DOHH2 (cell line): ENCODE data around the gene PCSK5.

Source experiments
- H3F3A ChIP-seq: fragments of 200-600 bp; sonication (generic), shearing (Covaris generic); 2 replicates; pipeline ENCODE4 v1.6.0; 2016; ENCODE audit warnings: antibody characterized with exemption, mild to moderate bottlenecking; ENCODE audit not compliant: control insufficient read depth, insufficient read depth
- H3K27ac ChIP-seq: fragments of 200-600 bp; sonication (generic); 2 replicates; pipeline ENCODE4 v1.5.1; 2014; ENCODE audit warnings: low read depth, mild to moderate bottlenecking, low read length, moderate library complexity
- H3K27me3 ChIP-seq: fragments of 200-600 bp; sonication (generic); 2 replicates; pipeline ENCODE4 v1.6.1; 2014; ENCODE audit warnings: mild to moderate bottlenecking, low read length, mixed read lengths; ENCODE audit not compliant: control insufficient read depth
- H3K36me3 ChIP-seq: fragments of 200-600 bp; sonication (generic); 2 replicates; pipeline ENCODE4 v1.6.1; 2014; ENCODE audit warnings: mild to moderate bottlenecking, low read length, moderate library complexity, mixed read lengths; ENCODE audit not compliant: control insufficient read depth
- H3K4me1 ChIP-seq: fragments of 200-600 bp; sonication (generic); 2 replicates; pipeline ENCODE4 v1.6.1; 2014; ENCODE audit warnings: mild to moderate bottlenecking, low read length, mixed read lengths; ENCODE audit not compliant: control insufficient read depth
- H3K4me2 ChIP-seq: fragments of 200-600 bp; sonication (generic); 2 replicates; pipeline ENCODE4 v1.6.0; 2014; ENCODE audit warnings: mild to moderate bottlenecking, low read length, moderate library complexity
- H3K4me3 ChIP-seq: fragments of 200-600 bp; sonication (generic); 2 replicates; pipeline ENCODE4 v1.5.1; 2014; ENCODE audit warnings: mild to moderate bottlenecking, low read length, mixed read lengths
- H3K79me2 ChIP-seq: fragments of 200-600 bp; sonication (generic); 2 replicates; pipeline ENCODE4 v1.6.1; 2014; ENCODE audit warnings: mild to moderate bottlenecking, low read length, mixed read lengths; ENCODE audit not compliant: control insufficient read depth
- H3K9me2 ChIP-seq: fragments of 200-600 bp; sonication (generic); replicated peaks from 2 replicates; pipeline ENCODE4 v1.6.1; 2014; ENCODE audit warnings: mild to moderate bottlenecking, low read length, mixed read lengths; ENCODE audit not compliant: control insufficient read depth
- H3K9me3 ChIP-seq: fragments of 200-600 bp; sonication (generic); 2 replicates; pipeline ENCODE4 v1.6.1; 2014; ENCODE audit warnings: antibody characterized with exemption, low read length, mixed read lengths; ENCODE audit not compliant: control insufficient read depth, insufficient read depth
- H4K20me1 ChIP-seq: fragments of 200-600 bp; sonication (generic); 2 replicates; pipeline ENCODE4 v1.6.0; 2014; ENCODE audit warnings: low read depth, mild to moderate bottlenecking, antibody characterized with exemption, low read length, moderate library complexity; ENCODE audit not compliant: control insufficient read depth, insufficient read depth
- EZH2phosphoT487 ChIP-seq: fragments of 200-600 bp; sonication (generic); IDR thresholded peaks from 2 replicates; pipeline ENCODE4 v1.6.1; 2017; ENCODE audit warnings: borderline replicate concordance, mild to moderate bottlenecking, antibody characterized with exemption, low read length, moderate library complexity, mixed read lengths
- TF ChIP-seq, protein P1 (sequence below): fragments of 200-600 bp; sonication (generic); IDR thresholded peaks from one replicate; pipeline ENCODE4 v1.5.1; 2014; ENCODE audit warnings: antibody characterized with exemption, mild to moderate bottlenecking, low read depth, low read length; ENCODE audit not compliant: poor library complexity, severe bottlenecking

PCSK5 gene

GRCh38 chr9:76395381-76395780, 504.9 kb downstream of the PCSK5 start:
- Histone ChIP-seq H3K4me2 (peak overlapping the region; percentile 72), H3K4me1 (peaks cover 15% of the 10 kb centered on the region), H3K4me3 (peak overlapping the region; percentile 99), H3K27me3 (no peaks in the 10 kb centered on the region), H3K27ac (peak overlapping the region; percentile 66; the same call in 1 of the 2 replicates), H3K9me3 (peaks cover 6% of the 10 kb centered on the region; the same call in 1 of the 2 replicates), H3F3A (peaks cover 2% of the 10 kb centered on the region; the same call in 1 of the 2 replicates), H3K9me2 (no peaks in the 10 kb centered on the region), H3K36me3 (peaks cover 20% of the 10 kb centered on the region), H3K79me2 (peaks cover 28% of the 10 kb centered on the region), H4K20me1 (no peaks in the 10 kb centered on the region)
- TF ChIP-seq, protein P1, sequence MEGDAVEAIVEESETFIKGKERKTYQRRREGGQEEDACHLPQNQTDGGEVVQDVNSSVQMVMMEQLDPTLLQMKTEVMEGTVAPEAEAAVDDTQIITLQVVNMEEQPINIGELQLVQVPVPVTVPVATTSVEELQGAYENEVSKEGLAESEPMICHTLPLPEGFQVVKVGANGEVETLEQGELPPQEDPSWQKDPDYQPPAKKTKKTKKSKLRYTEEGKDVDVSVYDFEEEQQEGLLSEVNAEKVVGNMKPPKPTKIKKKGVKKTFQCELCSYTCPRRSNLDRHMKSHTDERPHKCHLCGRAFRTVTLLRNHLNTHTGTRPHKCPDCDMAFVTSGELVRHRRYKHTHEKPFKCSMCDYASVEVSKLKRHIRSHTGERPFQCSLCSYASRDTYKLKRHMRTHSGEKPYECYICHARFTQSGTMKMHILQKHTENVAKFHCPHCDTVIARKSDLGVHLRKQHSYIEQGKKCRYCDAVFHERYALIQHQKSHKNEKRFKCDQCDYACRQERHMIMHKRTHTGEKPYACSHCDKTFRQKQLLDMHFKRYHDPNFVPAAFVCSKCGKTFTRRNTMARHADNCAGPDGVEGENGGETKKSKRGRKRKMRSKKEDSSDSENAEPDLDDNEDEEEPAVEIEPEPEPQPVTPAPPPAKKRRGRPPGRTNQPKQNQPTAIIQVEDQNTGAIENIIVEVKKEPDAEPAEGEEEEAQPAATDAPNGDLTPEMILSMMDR = no peak
- TF ChIP-seq EZH2phosphoT487 = no peak

DNA sequence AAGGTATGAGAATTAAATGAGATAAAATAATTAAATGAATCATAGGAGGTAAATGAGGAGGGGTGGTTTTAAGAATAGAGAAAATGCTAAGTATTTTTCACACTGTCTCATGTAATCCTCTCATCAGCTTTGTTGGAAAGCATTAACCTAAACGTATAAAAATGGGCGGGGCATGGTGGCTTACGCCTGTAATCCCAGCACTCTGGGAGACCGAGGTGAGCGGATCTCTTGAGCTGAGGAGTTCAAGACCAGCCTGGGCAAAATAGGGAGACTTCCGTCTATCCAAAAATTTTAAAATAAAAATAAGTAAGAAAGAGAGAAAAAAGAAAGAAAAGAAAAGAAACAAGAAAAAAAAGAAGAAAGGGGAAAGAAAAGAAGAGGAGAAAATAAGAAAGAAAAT, 505.7 kb downstream of the PCSK5 start:
- Histone ChIP-seq H3F3A (peaks cover 2% of the 10 kb centered on the region; the same call in 1 of the 2 replicates), H3K9me3 (peaks cover 6% of the 10 kb centered on the region; the same call in 1 of the 2 replicates), H3K4me2 (no peak overlapping the region), H3K79me2 (peaks cover 26% of the 10 kb centered on the region), H3K9me2 (no peaks in the 10 kb centered on the region), H4K20me1 (no peaks in the 10 kb centered on the region), H3K4me1 (peaks cover 15% of the 10 kb centered on the region), H3K36me3 (peaks cover 17% of the 10 kb centered on the region), H3K27me3 (no peaks in the 10 kb centered on the region), H3K4me3 (no peak overlapping the region), H3K27ac (no peak overlapping the region)
- TF ChIP-seq, protein P1 = no peak

DNA sequence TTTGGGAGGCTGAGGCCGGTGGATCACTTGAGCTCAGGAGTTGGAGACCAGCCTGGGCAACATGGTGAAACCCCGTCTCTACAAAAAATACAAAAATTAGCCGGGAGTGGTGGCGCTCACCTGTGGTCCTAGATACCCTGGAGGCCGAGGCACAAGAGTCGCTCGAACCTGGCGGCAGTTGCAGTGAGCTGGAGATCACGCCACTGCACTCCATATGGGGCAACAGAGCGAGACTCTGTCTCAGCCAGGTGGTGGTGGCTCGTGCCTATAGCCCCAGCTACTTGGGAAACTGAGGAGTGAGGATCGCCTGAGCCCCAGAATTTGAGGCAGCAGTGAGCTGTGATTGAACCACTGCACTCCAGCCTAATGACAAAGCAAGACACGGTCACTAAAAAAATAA, 506.1 kb downstream of the PCSK5 start:
- peaks cover 6% of the 10 kb centered on the region; the same call in 1 of the 2 replicates for H3K9me3 ChIP-seq
- no peak overlapping the region for H3K4me3 ChIP-seq
- peaks cover 24% of the 10 kb centered on the region for H3K79me2 ChIP-seq
- no peaks in the 10 kb centered on the region for H3K9me2 ChIP-seq
- peaks cover 16% of the 10 kb centered on the region for H3K36me3 ChIP-seq
- H4K20me1 ChIP-seq = no peaks in the 10 kb centered on the region
- H3K4me1 ChIP-seq = peaks cover 15% of the 10 kb centered on the region
- H3K27ac ChIP-seq = no peak overlapping the region
- H3F3A ChIP-seq = peaks cover 2% of the 10 kb centered on the region; the same call in 1 of the 2 replicates
- no peaks in the 10 kb centered on the region for H3K27me3 ChIP-seq
- no peak overlapping the region for H3K4me2 ChIP-seq
- TF ChIP-seq, protein P1 = no peak
- no peak for TF ChIP-seq EZH2phosphoT487
